Left lobe of liver (tissue), 2 donors: ENCODE measurements around the gene TMEM125. TPM values are rescaled to one million over a fixed set of nuclear protein-coding genes. Genes with fewer than 3 reads are reported as not detected.

Experiments used
- ATAC-seq: fragments of 200-7000 bp; cut with Tn5 transposase; one replicate; pipeline ENCODE4 v1.9.1; 2020; ENCODE audit warnings: mild to moderate bottlenecking, moderate library complexity
- DNase-seq: peaks from one replicate; pipeline ENCODE4 v3.0.0-alpha.2; 2020; ENCODE audit warnings: low spot score
- total RNA-seq: library from RNA; stranded (reverse); gene quantifications from one replicate; pipeline ENCODE4 v1.2.1, GENCODE V29; 2021
- donor health status: DM: no; HTN: no; CAD: no; lungs with moderate emphysema.
- donor health status: DM: no; HTN: yes; CAD: no.

The TMEM125 gene
- 0.45 TPM for total RNA-seq

GRCh38 chr1:43269627-43270375 lies at the start of gene TMEM125:
Gene TMEM125, plus strand, starts transcription at chr1:43269983. Its CDS starts 2,740 bp downstream, at chr1:43272723.
- DNase-seq (peak; percentile 45), ATAC-seq (no peak)

DNA sequence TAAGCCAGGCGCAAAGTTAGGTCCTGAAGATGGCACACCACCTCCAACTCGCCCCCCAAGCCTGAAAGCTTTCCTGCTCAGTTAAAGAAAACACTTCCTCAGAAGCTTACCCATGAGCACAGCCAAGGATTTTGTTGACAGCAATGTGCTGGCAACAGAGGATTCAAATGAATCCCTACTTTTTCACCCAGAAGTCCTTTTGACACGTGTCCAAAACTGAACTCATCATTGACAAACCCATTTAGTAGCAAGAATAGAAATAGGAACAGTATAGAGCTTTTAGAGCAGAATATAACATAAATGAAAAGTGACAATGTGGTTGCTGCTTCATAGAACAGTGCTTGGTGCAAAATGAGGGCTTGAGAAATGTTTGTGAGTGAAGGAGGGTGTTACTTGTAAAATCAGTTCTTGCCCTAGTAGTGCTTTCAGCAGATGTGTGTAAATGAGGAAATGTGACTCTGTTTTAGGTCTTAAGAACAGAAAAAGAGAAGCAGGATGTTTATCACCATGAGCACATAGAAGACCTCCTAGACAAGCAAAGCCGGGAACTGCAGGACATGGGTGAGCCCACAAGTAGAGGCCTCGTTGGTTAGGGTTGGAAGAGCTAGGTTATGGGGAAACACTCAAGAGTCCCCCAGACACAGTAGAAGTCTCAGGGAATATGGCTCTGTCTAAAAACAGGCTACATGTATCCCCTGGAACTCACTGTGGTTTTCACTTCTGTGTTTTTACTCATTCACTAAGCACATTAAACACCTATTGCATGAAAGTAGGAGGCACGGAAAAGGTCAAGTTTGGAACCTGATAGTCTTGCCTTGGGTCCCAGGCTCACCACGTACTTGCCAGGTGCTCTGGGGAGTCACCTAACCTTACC lies 48.6 kb upstream of the TMEM125 start:
- ATAC-seq = peak; percentile 29
- DNase-seq = no peak

- ATAC-seq = no peak
- no peak for DNase-seq
Measured at GRCh38 chr1:43221797-43222196, 48.0 kb upstream of the TMEM125 start.

- DNase-seq (no peak), ATAC-seq (no peak)
Measured at GRCh38 chr1:43222879-43223278, 46.9 kb upstream of the TMEM125 start.

DNA sequence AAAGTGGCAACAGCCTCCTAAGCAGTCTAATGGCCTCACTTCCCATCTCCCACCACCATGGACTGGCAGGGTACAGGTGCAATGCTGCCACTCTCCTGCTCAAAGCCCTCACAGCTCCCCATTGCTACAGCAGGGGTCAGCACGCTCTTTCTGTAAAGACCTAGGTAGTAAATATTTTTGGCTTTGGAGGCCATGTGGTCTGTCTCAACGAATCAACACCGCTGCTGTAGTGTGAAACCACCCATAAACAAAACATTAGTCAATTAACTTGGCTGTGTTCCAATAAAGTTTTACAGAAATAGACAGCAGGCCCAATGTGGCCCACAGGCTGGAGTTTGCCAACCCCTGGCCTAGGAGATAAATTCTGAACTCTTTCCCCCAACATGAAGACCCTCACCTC lies 44.6 kb upstream of the TMEM125 start:
- DNase-seq (no peak), ATAC-seq (no peak)

DNA sequence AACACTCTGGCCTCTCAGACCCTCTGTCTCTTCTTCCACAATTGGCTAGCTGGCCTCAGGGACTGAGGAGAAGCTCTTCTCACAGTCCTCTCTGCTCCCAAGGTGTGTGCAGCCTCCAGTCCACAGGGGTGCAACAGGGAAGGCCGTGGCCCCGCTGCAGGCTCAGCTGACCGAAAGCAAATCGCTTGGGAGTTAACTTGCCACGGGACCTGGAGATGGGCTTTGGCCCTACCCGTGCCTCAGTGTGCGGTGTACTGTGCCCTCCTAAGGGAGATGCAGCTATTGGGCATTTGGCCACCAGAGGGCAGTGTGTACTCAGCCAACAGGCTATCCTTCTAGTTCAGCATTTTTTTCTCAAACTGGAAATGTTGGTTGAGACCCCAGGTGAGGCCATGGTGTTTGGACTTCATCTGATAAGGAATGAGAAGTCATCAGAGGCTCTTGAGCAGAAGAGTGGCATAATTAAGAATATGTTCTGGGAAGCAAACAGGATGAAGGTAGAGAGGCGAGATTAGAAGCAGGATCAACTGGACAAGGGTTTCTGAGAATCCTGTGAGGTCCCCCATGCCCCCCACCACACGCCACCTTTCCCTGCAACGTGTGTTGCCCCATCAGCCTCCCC lies 42.5 kb upstream of the TMEM125 start:
- peak; percentile 74 for DNase-seq
- peak; percentile 85 for ATAC-seq

GRCh38 chr1:43229826-43230780 lies 39.7 kb upstream of the TMEM125 start:
- DNase-seq (no peak), ATAC-seq (no peak)

DNA sequence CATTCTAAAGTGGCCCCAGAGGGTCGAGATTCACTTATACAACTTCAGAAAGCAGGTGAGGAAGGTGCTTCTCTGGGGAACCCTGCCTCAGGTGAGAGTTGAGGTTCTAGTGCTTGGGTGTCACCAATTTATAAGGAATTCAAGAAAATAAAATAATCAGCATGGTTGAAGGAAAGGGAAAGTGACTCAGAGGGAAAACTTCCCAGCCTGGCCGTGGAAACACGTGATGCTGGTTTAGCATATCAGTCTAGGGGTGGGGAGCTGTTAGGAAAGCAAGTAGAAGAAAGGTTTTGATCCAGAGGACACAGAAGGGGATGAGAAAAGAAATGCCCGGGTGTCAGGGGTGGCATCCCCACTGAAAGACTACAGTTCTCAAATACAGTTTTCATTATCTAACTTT lies 37.7 kb upstream of the TMEM125 start:
- ATAC-seq (no peak), DNase-seq (no peak)

DNA sequence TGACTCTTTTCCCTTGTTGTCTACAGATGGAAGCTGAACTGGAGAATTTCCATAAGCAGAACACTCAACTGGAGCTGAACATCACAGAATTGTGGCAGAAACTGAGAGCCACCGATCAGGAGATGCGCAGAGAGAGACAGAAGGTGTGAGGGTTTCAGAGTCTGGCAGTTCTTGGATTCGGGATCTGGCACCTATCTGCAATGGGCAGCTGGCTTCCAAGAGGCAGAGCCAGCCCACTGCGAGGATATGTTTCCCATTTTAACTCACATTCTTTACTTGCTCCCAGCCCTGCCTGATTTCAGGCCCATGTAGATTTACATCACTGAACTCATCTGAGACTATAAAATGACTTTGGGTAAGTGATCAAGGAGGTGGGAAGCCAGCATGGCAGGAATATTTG lies 37.3 kb upstream of the TMEM125 start:
- DNase-seq (no peak), ATAC-seq (no peak)

DNA sequence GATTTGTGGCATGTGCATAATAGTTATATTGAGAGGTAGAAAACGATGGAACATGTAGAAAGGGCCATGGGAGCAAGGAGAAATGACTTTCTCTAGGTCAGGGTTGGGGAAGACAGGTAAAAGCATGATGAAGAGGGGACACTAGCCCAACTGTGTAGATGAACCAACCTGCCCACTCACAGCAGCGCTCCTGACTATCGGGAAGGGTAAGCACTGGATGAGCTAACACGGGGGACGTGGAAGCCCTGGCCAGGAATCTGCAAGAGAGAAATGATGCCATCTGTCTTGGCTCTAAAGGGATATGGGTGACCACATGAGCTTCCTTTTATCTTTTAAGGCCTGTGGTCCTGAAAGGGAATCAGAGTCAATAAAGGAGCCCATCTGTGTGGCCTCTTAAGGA lies 36.2 kb upstream of the TMEM125 start:
- DNase-seq = no peak
- ATAC-seq = no peak

- ATAC-seq = no peak
- DNase-seq = no peak
Measured at GRCh38 chr1:43234267-43234666, 35.5 kb upstream of the TMEM125 start.

- no peak for DNase-seq
- no peak for ATAC-seq
Measured at GRCh38 chr1:43235040-43235439, 34.7 kb upstream of the TMEM125 start.

GRCh38 chr1:43235451-43236121 lies 34.2 kb upstream of the TMEM125 start:
- ATAC-seq = peak; percentile 78

DNA sequence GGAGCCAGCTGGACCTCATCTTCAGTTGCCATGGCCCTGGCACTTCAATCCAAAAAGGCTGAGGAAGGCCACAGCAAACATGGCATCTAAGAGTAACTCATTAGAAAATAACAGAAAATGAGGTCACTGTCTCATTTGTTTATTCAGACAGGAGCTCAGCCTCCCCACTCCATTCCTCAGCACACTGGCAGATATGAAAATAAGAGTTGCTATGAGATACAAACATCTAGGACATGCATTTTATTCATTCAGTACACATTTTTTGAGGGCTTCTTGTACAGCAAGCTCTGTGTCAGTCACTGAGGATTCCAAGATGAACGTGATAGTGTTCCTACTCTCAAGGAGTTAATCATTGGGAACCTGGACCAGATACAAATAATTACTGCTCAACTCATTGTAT lies 32.7 kb upstream of the TMEM125 start:
- ATAC-seq (no peak), DNase-seq (no peak)

More at GRCh38 chr1:43235451-43236121, 34.2 kb upstream of the TMEM125 start:
- DNase-seq = peak; percentile 77

- ATAC-seq (peak; percentile 85), DNase-seq (peak; percentile 86)
Measured at GRCh38 chr1:43238085-43238484, 31.7 kb upstream of the TMEM125 start.

DNA sequence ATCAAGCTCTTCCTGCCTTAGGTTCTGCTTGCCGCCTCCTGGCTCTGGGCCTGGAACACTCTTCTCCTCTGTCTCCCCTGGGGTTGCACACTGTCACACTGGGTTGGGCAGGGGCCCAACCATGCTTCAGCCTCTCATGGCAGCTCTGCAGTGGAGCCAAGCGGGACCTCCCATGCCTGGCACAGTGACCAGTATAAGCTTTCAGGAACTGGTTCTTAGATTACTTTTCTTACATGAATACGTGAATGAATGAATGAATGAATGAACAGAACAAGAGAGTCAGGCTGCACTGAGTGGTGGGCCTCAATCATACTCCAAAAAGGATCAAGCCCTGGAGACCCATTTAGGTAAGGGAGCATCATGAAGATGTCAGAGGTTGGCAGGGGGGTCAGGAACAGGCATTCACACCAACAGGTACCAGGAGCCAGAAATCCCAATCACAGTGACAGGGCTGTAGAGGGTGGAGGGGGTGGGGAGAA lies 30.8 kb upstream of the TMEM125 start:
- ATAC-seq (peak; percentile 10), DNase-seq (no peak)

DNA sequence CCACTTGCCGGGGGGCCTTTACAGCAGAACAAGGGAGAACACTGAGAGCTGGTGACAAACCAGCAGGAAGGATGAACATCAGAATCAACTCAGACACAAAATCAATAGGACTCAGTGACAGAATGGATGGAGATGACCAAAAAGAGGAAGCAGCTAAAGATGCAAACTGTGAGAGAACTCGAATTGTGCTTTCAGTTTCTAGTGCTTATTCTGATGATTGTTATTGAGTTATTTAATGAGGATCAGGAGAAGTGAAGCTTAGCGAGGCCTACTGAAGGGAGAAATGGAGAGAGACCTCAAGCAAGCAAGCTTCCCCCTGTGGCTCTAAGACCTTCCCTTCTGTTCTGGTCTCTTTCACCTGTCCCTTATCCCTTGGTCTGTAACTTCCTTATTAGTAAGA lies 30.3 kb upstream of the TMEM125 start:
- no peak for ATAC-seq
- DNase-seq = no peak

DNA sequence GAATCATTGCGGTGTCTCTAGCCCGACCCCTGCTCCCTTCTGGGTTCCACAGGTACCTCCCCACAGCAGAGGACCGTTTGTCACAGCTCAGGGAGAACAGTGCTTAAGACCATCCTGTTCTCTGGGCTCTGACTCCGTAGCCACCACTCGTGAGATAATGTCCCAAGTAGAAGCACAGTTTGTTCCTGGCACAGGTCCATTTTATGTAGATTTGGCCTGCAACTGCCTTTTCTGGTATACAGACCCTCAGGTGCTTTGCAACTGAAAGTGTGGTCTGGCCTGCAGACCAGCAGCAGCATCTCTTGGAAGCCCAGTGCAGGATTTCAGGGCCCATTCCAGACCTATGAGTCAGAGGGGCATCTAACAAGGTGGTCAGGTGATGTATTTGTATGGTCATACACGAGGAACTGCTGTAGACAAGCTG lies 28.4 kb upstream of the TMEM125 start:
- ATAC-seq = peak; percentile 12

DNA sequence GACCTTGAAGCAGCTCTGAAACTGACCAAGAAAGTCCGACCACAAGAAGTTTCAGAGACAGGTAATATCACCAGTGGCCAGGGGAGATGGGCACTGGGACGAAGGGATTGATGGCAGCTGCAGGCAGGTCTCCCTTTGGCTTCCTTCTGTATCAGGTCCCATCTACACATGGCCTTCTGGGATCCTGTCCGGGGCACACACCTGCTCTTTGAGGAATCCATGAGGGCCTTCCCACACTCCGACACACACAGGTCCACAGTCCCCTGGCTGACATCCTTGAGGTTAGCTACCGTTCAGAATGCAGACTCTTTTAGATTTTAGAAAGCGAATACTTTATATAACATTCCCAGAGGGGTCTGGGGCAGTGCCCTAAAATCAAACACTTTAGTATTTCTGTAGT lies 26.5 kb upstream of the TMEM125 start:
- ATAC-seq (no peak), DNase-seq (no peak)

More for the DNA sequence above, 28.4 kb upstream of the TMEM125 start:
- DNase-seq = no peak
